K562 (cell line): ENCODE measurements around the gene LRRC8C.

Experiments
- BHLHE40 ChIP-seq: IDR thresholded peaks from 2 replicates; pipeline ENCODE4 v1.6.1; 2011; ENCODE audit warnings: low read length, improper control_type of control experiment
- CBX1 ChIP-seq: sonication (generic); IDR thresholded peaks from 2 replicates; pipeline ENCODE4 v1.6.1; 2016; ENCODE audit warnings: antibody characterized with exemption, low read depth, mild to moderate bottlenecking
- KAT7 ChIP-seq: sonication (generic); formaldehyde crosslinking; IDR thresholded peaks from 2 replicates; pipeline ENCODE4 v1.8.0; 2022; ENCODE audit warnings: missing genetic modification reagents, mild to moderate bottlenecking, borderline replicate concordance
- RAD51 ChIP-seq: fragments of 450-650 bp; IDR thresholded peaks from 2 replicates; pipeline ENCODE4 v1.7.1; 2016; ENCODE audit warnings: low read depth, mild to moderate bottlenecking, borderline replicate concordance
- ZNF354B ChIP-seq: fragments of 250-450 bp; sonication (Bioruptor Pico); IDR thresholded peaks from 2 replicates; pipeline ENCODE4 v1.4.0; 2020

DNA sequence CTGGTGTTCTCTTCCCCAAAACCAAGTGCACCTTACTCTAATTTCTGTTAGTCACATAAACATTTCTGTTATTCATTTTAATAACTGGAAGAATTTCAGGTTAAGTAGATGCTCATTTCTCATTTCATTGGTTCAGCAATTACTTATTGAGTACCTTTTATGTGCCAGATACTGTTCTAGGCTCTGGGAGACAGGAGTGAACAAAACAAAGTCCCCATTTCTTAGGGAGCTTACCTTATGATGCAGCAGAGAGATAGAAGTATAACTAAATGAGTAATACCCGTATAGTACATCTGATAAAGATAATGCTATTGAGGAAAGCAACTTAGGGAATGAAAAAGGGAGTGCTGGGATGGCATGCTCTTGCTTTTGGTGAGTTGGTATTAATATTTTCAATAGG lies 33.7 kb downstream of the LRRC8C start:
- TF ChIP-seq BHLHE40 (no peak), ZNF354B (CRISPR knock-in tag) (no peak), KAT7 (CRISPR knock-in tag) (no peak), RAD51 (no peak), CBX1 (no peak)
